A549 (cell line): ENCODE data around the gene EAF1. TPM values are rescaled to one million over a fixed set of nuclear protein-coding genes. Genes with fewer than 3 reads are reported as not detected.

Experiments used
- ATAC-seq, 2 experiments: fragments of 200-7000 bp in 1 of 2; fragments of >200 bp in 1 of 2; cut with Nextera tagmentation in 1 of 2; cut with Tn5 transposase in 1 of 2; 3 replicates each; pipeline versions ENCODE4 v1.8.0 to v1.9.1; 2018 to 2020; ENCODE audit warnings: mild to moderate bottlenecking in 1 of 2, moderate library complexity in 1 of 2
- CTCF ChIA-PET: fragments of 300-600 bp; sonication (Branson Sonifier 250); formaldehyde crosslinking; extraction: SDS; loops from one replicate; lab custom pipeline; 2021; ENCODE audit warnings: antibody characterized with exemption, inconsistent platforms; lab: Yijun Ruan, JAX
- POLR2A ChIA-PET: fragments of 350-600 bp; formaldehyde crosslinking; extraction: SDS; loops from one replicate; lab custom pipeline; 2021; ENCODE audit warnings: antibody characterized with exemption, inconsistent platforms; lab: Yijun Ruan, JAX
- DNase-seq, 2 experiments: peaks; one replicate each; pipeline versions ENCODE4 v3.0.0 to v3.0.0-alpha.2; 2011 to 2016; ENCODE audit warnings: low read depth in 1 of 2, low spot score in 1 of 2
- FAIRE-seq: peaks from 2 replicates; lab custom pipeline; 2011; peaks lifted over from hg19 to GRCh38; lab: Jason Lieb, UNC
- H3K27ac ChIP-seq, 2 experiments: fragments of >200 bp; sonication (Bioruptor Twin); formaldehyde crosslinking; 3 replicates each; pipeline ENCODE4 v1.5.1; 2016 to 2017
- H3K4me1 ChIP-seq: fragments of >200 bp; sonication (Bioruptor Twin); formaldehyde crosslinking; 3 replicates; pipeline ENCODE4 v1.6.1; 2016
- H3K4me2 ChIP-seq: fragments of >200 bp; sonication (Bioruptor Twin); formaldehyde crosslinking; 3 replicates; pipeline ENCODE4 v1.6.1; 2016
- H3K4me3 ChIP-seq: fragments of >200 bp; sonication (Bioruptor Twin); formaldehyde crosslinking; 3 replicates; pipeline ENCODE4 v1.5.1; 2016
- H3K9me3 ChIP-seq: fragments of >200 bp; sonication (Bioruptor Twin); formaldehyde crosslinking; 3 replicates; pipeline ENCODE4 v1.6.1; 2016
- ATOH8 ChIP-seq: fragments of 250-450 bp; sonication (Bioruptor Pico); IDR thresholded peaks from 2 replicates; pipeline ENCODE4 v1.5.0; 2020; ENCODE audit warnings: low read depth, mild to moderate bottlenecking, moderate library complexity
- BHLHE40 ChIP-seq: IDR thresholded peaks from 2 replicates; pipeline ENCODE4 v1.6.1; 2012; ENCODE audit warnings: low read depth, low read length, inconsistent platforms
- CEBPB ChIP-seq, 2 experiments: fragments of >200 bp in 1 of 2; sonication (Bioruptor Twin) in 1 of 2; formaldehyde crosslinking in 1 of 2; IDR thresholded peaks; 2 replicates each; pipeline ENCODE4 v1.6.1; 2012 to 2016
- CHD4 ChIP-seq: fragments of 200-600 bp; sonication (generic); IDR thresholded peaks from 2 replicates; pipeline ENCODE4 v1.6.1; 2016; ENCODE audit warnings: antibody characterized with exemption, mild to moderate bottlenecking, borderline replicate concordance
- E2F6 ChIP-seq: IDR thresholded peaks from 2 replicates; pipeline ENCODE4 v1.6.1; 2012; ENCODE audit warnings: low read depth, borderline replicate concordance
- EHF ChIP-seq: fragments of 250-450 bp; sonication (Bioruptor Pico); IDR thresholded peaks from 2 replicates; pipeline ENCODE4 v1.5.0; 2020; ENCODE audit warnings: mild to moderate bottlenecking
- EHMT2 ChIP-seq: fragments of 200-600 bp; sonication (generic); IDR thresholded peaks from 2 replicates; pipeline ENCODE4 v1.6.1; 2016; ENCODE audit warnings: antibody characterized with exemption, low read depth, mild to moderate bottlenecking, moderate library complexity
- ESRRA ChIP-seq: fragments of 150-350 bp; IDR thresholded peaks from 2 replicates; pipeline ENCODE4 v1.6.1; 2014; ENCODE audit warnings: mild to moderate bottlenecking, low read length, borderline replicate concordance
- FOSL2 ChIP-seq, 2 experiments: fragments of 450-650 bp in 1 of 2; fragments of >200 bp in 1 of 2; sonication (Bioruptor Twin) in 1 of 2; formaldehyde crosslinking; IDR thresholded peaks; 2 replicates each; pipeline versions ENCODE4 v1.5.0 to v1.6.1; 2016 to 2020; ENCODE audit warnings: mild to moderate bottlenecking in 1 of 2, moderate library complexity in 1 of 2
- GATA3 ChIP-seq: IDR thresholded peaks from 2 replicates; pipeline ENCODE4 v1.6.1; 2012; ENCODE audit warnings: borderline replicate concordance
- HDAC2 ChIP-seq: fragments of 200-600 bp; sonication (generic); IDR thresholded peaks from 2 replicates; pipeline ENCODE4 v1.6.1; 2016
- HES2 ChIP-seq: fragments of >200 bp; sonication (Bioruptor Twin); formaldehyde crosslinking; IDR thresholded peaks from 2 replicates; pipeline ENCODE4 v1.6.1; 2016
- HOXB13 ChIP-seq: fragments of 250-450 bp; sonication (Bioruptor Pico); IDR thresholded peaks from 2 replicates; pipeline ENCODE4 v1.5.0; 2020; ENCODE audit warnings: low read depth, mild to moderate bottlenecking, moderate library complexity
- KDM1A ChIP-seq: fragments of 200-600 bp; sonication (generic); IDR thresholded peaks from 2 replicates; pipeline ENCODE4 v1.6.1; 2016; ENCODE audit warnings: low read depth, mild to moderate bottlenecking
- MAFK ChIP-seq: fragments of 450-650 bp; IDR thresholded peaks from 2 replicates; pipeline ENCODE4 v1.6.1; 2014; ENCODE audit not compliant: partially characterized antibody
- MAX ChIP-seq: IDR thresholded peaks from 2 replicates; pipeline ENCODE4 v1.6.1; 2012
- MYC ChIP-seq: IDR thresholded peaks from 2 replicates; pipeline ENCODE4 v1.6.1; 2012; ENCODE audit warnings: mild to moderate bottlenecking, inconsistent platforms, low read length, improper control_type of control experiment, borderline replicate concordance
- NPAS2 ChIP-seq: fragments of 250-450 bp; sonication (Bioruptor Pico); IDR thresholded peaks from 2 replicates; pipeline ENCODE4 v1.8.0; 2022; ENCODE audit warnings: mild to moderate bottlenecking, moderate library complexity, borderline replicate concordance
- PBX3 ChIP-seq: IDR thresholded peaks from 2 replicates; pipeline ENCODE4 v1.6.1; 2012
- POLR2A ChIP-seq: IDR thresholded peaks from 2 replicates; pipeline ENCODE4 v1.6.1; 2012; ENCODE audit warnings: mild to moderate bottlenecking, low read length
- RARB ChIP-seq: fragments of 250-450 bp; sonication (Bioruptor Pico); IDR thresholded peaks from 2 replicates; pipeline ENCODE4 v1.8.0; 2021; ENCODE audit warnings: mild to moderate bottlenecking, moderate library complexity
- REST ChIP-seq: fragments of 200-600 bp; sonication (generic); IDR thresholded peaks from 2 replicates; pipeline ENCODE4 v1.6.1; 2016; ENCODE audit warnings: antibody characterized with exemption, mild to moderate bottlenecking, moderate library complexity
- RNF2 ChIP-seq: fragments of 200-600 bp; sonication (generic); IDR thresholded peaks from 2 replicates; pipeline ENCODE4 v1.6.1; 2016; ENCODE audit warnings: low read depth, mild to moderate bottlenecking, antibody characterized with exemption, moderate library complexity, borderline replicate concordance
- TFCP2L1 ChIP-seq: fragments of 250-450 bp; sonication (Bioruptor Pico); IDR thresholded peaks from 2 replicates; pipeline ENCODE4 v1.5.0; 2021; ENCODE audit warnings: mild to moderate bottlenecking
- USF2 ChIP-seq: fragments of 450-650 bp; IDR thresholded peaks from 2 replicates; pipeline ENCODE4 v1.6.1; 2014; ENCODE audit warnings: antibody characterized with exemption
- ZFP36 ChIP-seq: fragments of 450-650 bp; IDR thresholded peaks from 2 replicates; pipeline ENCODE4 v1.6.1; 2014; ENCODE audit warnings: borderline replicate concordance; ENCODE audit not compliant: partially characterized antibody
- ZSCAN20 ChIP-seq: fragments of 250-450 bp; sonication (Bioruptor Pico); IDR thresholded peaks from 2 replicates; pipeline ENCODE4 v1.8.0; 2022; ENCODE audit warnings: mild to moderate bottlenecking, moderate library complexity
- WGBS: methylation state at CpG from one replicate; pipeline ENCODE4 v1.1.6; 2017; ENCODE audit errors: missing lambda C conversion rate; 5-methylcytosine and 5-hydroxymethylcytosine counted together
- polyA plus RNA-seq, 4 experiments: library from polyadenylated mRNA; depleted of rRNA in 3 of 4; stranded (reverse); fragments of >200 nt; fragmentation: RNase III in 1 of 4; extraction: RNeasy Plus Mini Kit Qiagen cat#74134 plus additional on column Dnase treatment in 1 of 4; gene quantifications; 2 replicates in 3 of 4; 3 replicates in 1 of 4; pipeline ENCODE4 v1.2.3, GENCODE V29; 2011 to 2017

Gene EAF1
- polyA plus RNA-seq, 2 of the 4 experiments (the other 2 are of a cell fraction), result 13.9 to 20.7 TPM

- DNase-seq, result no peak
- ATAC-seq, result no peak
- WGBS, result 69% methylated on average over 4 of the region's 4 CpGs
- Histone ChIP-seq H3K4me2 (no peak overlapping the region), H3K4me1 (no peaks in the 10 kb centered on the region), H3K4me3 (no peak overlapping the region), H3K9me3 (no peaks in the 10 kb centered on the region), H3K27ac (no peak overlapping the region)
- POLR2A ChIA-PET, result interaction anchor here (0.6 kb wide), 1 partner anchor 13 kb away, joined by 3 read pairs; no protein-coding TSS in a partner anchor
- no peak for FAIRE-seq
- CTCF ChIA-PET, result no interaction called here
- TF ChIP-seq BHLHE40 (no peak), CEBPB (IDR thresholded peaks at IDR 0.05) (no peak), HOXB13 (no peak), ZSCAN20 (no peak), POLR2A (no peak), KDM1A (no peak), ESRRA (no peak), PBX3 (no peak), EHF (no peak), CHD4 (no peak), REST (no peak), GATA3 (no peak), MAX (no peak), RNF2 (no peak), NPAS2 (CRISPR knock-in tag) (no peak), MAFK (no peak), E2F6 (no peak)
Measured at GRCh38 chr3:15486979-15487378, 59.6 kb downstream of the EAF1 start.

- WGBS, result 72% methylated on average over 9 of the region's 9 CpGs
- ATAC-seq (no peak), DNase-seq (no peak), FAIRE-seq (no peak)
- Histone ChIP-seq H3K4me3 (no peak overlapping the region), H3K9me3 (no peaks in the 10 kb centered on the region), H3K4me1 (no peaks in the 10 kb centered on the region), H3K4me2 (no peak overlapping the region), H3K27ac (no peak overlapping the region)
- TF ChIP-seq HES2 (no peak), USF2 (no peak), EHMT2 (no peak), TFCP2L1 (CRISPR knock-in tag) (no peak), MYC (no peak), HDAC2 (no peak), GATA3 (no peak), ZFP36 (no peak), CEBPB (IDR thresholded peaks at IDR 0.05) (no peak), RARB (no peak), PBX3 (no peak), FOSL2 (IDR thresholded peaks at IDR 0.05) (no peak), FOSL2 (CRISPR knock-in tag; IDR thresholded peaks at IDR 0.05) (no peak), ESRRA (no peak), HOXB13 (no peak), ATOH8 (CRISPR knock-in tag) (no peak), RNF2 (no peak)
- ChIA-PET POLR2A (no interaction called here), CTCF (interaction anchor here (1.1 kb wide), 1 partner anchor 19 kb away, joined by 3 read pairs; no protein-coding TSS in a partner anchor)
Measured at GRCh38 chr3:15488002-15488401, 60.6 kb downstream of the EAF1 start.
